ENCODE results near the gene PIK3C2G.

Gene PIK3C2G

GRCh38 chr12:18352312-18352711, 91.0 kb downstream of the PIK3C2G start:
- Mint-ChIP-seq H3K27me3 (no peaks in the 10 kb centered on the region), H3K27ac (no peak overlapping the region), H3K4me1 (ENCODE audit: low read depth) (no peaks in the 10 kb centered on the region), H3K36me3 (ENCODE audit: low read depth) (no peaks in the 10 kb centered on the region), H3K9me3 (peaks cover 4% of the 10 kb centered on the region), H3K4me3 (no peak overlapping the region)

- H3K9me3 Mint-ChIP-seq: peaks cover 3% of the 10 kb centered on the region
These were observed 94.1 kb downstream of the PIK3C2G start for GRCh38 chr12:18355429-18355828.

GRCh38 chr12:18358077-18358476, 96.8 kb downstream of the PIK3C2G start:
- H3K4me1 Mint-ChIP-seq (ENCODE audit: low read depth): no peaks in the 10 kb centered on the region
- H3K9me3 Mint-ChIP-seq: no peaks in the 10 kb centered on the region
- no peaks in the 10 kb centered on the region for H3K27me3 Mint-ChIP-seq
- no peak overlapping the region for H3K27ac Mint-ChIP-seq
- no peaks in the 10 kb centered on the region for H3K36me3 Mint-ChIP-seq (ENCODE audit: low read depth)
- no peak overlapping the region for H3K4me3 Mint-ChIP-seq

More at GRCh38 chr12:18355429-18355828, 94.1 kb downstream of the PIK3C2G start:
- Mint-ChIP-seq H3K4me1 (ENCODE audit: low read depth) (no peaks in the 10 kb centered on the region), H3K4me3 (no peak overlapping the region), H3K27me3 (no peaks in the 10 kb centered on the region), H3K27ac (no peak overlapping the region), H3K36me3 (ENCODE audit: low read depth) (no peaks in the 10 kb centered on the region)

GRCh38 chr12:18358930-18359329, 97.6 kb downstream of the PIK3C2G start:
- H3K27me3 Mint-ChIP-seq: no peaks in the 10 kb centered on the region
- no peak overlapping the region for H3K27ac Mint-ChIP-seq
- no peaks in the 10 kb centered on the region for H3K4me1 Mint-ChIP-seq (ENCODE audit: low read depth)
- no peaks in the 10 kb centered on the region for H3K9me3 Mint-ChIP-seq
- H3K4me3 Mint-ChIP-seq: no peak overlapping the region
- H3K36me3 Mint-ChIP-seq (ENCODE audit: low read depth): no peaks in the 10 kb centered on the region

- no peak overlapping the region for H3K4me3 Mint-ChIP-seq
- no peaks in the 10 kb centered on the region for H3K27me3 Mint-ChIP-seq
- H3K36me3 Mint-ChIP-seq (ENCODE audit: low read depth): no peaks in the 10 kb centered on the region
- peaks cover 3% of the 10 kb centered on the region for H3K9me3 Mint-ChIP-seq
- no peak overlapping the region for H3K27ac Mint-ChIP-seq
- H3K4me1 Mint-ChIP-seq (ENCODE audit: low read depth): no peaks in the 10 kb centered on the region
These were observed 100.1 kb downstream of the PIK3C2G start for GRCh38 chr12:18361433-18361832.

GRCh38 chr12:18363321-18363720, 102.0 kb downstream of the PIK3C2G start:
- no peak overlapping the region for H3K27ac Mint-ChIP-seq
- H3K4me3 Mint-ChIP-seq: no peak overlapping the region
- no peaks in the 10 kb centered on the region for H3K4me1 Mint-ChIP-seq (ENCODE audit: low read depth)
- H3K9me3 Mint-ChIP-seq: peaks cover 3% of the 10 kb centered on the region
- no peaks in the 10 kb centered on the region for H3K36me3 Mint-ChIP-seq (ENCODE audit: low read depth)
- no peaks in the 10 kb centered on the region for H3K27me3 Mint-ChIP-seq

- H3K9me3 Mint-ChIP-seq: peaks cover 15% of the 10 kb centered on the region
- H3K27ac Mint-ChIP-seq: no peak overlapping the region
- no peaks in the 10 kb centered on the region for H3K36me3 Mint-ChIP-seq (ENCODE audit: low read depth)
- H3K4me1 Mint-ChIP-seq (ENCODE audit: low read depth): no peaks in the 10 kb centered on the region
- no peak overlapping the region for H3K4me3 Mint-ChIP-seq
- no peaks in the 10 kb centered on the region for H3K27me3 Mint-ChIP-seq
These were observed 107.3 kb downstream of the PIK3C2G start for GRCh38 chr12:18368594-18368993.

- H3K27me3 Mint-ChIP-seq: no peaks in the 10 kb centered on the region
- H3K4me3 Mint-ChIP-seq: no peak overlapping the region
- H3K27ac Mint-ChIP-seq: no peak overlapping the region
- peaks cover 17% of the 10 kb centered on the region for H3K9me3 Mint-ChIP-seq
- H3K36me3 Mint-ChIP-seq (ENCODE audit: low read depth): no peaks in the 10 kb centered on the region
- no peaks in the 10 kb centered on the region for H3K4me1 Mint-ChIP-seq (ENCODE audit: low read depth)
These were observed 111.9 kb downstream of the PIK3C2G start for GRCh38 chr12:18373181-18373580.

GRCh38 chr12:18375131-18375530, 113.8 kb downstream of the PIK3C2G start:
- no peak overlapping the region for H3K27ac Mint-ChIP-seq
- H3K4me3 Mint-ChIP-seq: no peak overlapping the region
- H3K9me3 Mint-ChIP-seq: peaks cover 16% of the 10 kb centered on the region
- H3K36me3 Mint-ChIP-seq (ENCODE audit: low read depth): no peaks in the 10 kb centered on the region
- H3K4me1 Mint-ChIP-seq (ENCODE audit: low read depth): no peaks in the 10 kb centered on the region
- no peaks in the 10 kb centered on the region for H3K27me3 Mint-ChIP-seq

GRCh38 chr12:18375583-18375982, 114.3 kb downstream of the PIK3C2G start:
- Mint-ChIP-seq H3K4me1 (ENCODE audit: low read depth) (no peaks in the 10 kb centered on the region), H3K4me3 (no peak overlapping the region), H3K27me3 (no peaks in the 10 kb centered on the region), H3K36me3 (ENCODE audit: low read depth) (no peaks in the 10 kb centered on the region), H3K9me3 (peaks cover 14% of the 10 kb centered on the region), H3K27ac (no peak overlapping the region)

GRCh38 chr12:18382236-18382885, 121.0 kb downstream of the PIK3C2G start:
- Mint-ChIP-seq H3K36me3 (ENCODE audit: low read depth) (no peaks in the 10 kb centered on the region), H3K9me3 (peaks cover 23% of the 10 kb centered on the region), H3K27ac (no peak overlapping the region)

GRCh38 chr12:18383203-18383602, 121.9 kb downstream of the PIK3C2G start:
- H3K27me3 Mint-ChIP-seq: no peaks in the 10 kb centered on the region
- peaks cover 23% of the 10 kb centered on the region for H3K9me3 Mint-ChIP-seq
- H3K4me3 Mint-ChIP-seq: no peak overlapping the region
- H3K36me3 Mint-ChIP-seq (ENCODE audit: low read depth): no peaks in the 10 kb centered on the region
- H3K27ac Mint-ChIP-seq: no peak overlapping the region
- H3K4me1 Mint-ChIP-seq (ENCODE audit: low read depth): no peaks in the 10 kb centered on the region

More at GRCh38 chr12:18382236-18382885, 121.0 kb downstream of the PIK3C2G start:
- Mint-ChIP-seq H3K4me3 (no peak overlapping the region), H3K27me3 (no peaks in the 10 kb centered on the region), H3K4me1 (ENCODE audit: low read depth) (no peaks in the 10 kb centered on the region)

GRCh38 chr12:18387706-18388105, 126.4 kb downstream of the PIK3C2G start:
- H3K27ac Mint-ChIP-seq: no peak overlapping the region
- H3K36me3 Mint-ChIP-seq (ENCODE audit: low read depth): no peaks in the 10 kb centered on the region
- no peak overlapping the region for H3K4me3 Mint-ChIP-seq
- no peaks in the 10 kb centered on the region for H3K4me1 Mint-ChIP-seq (ENCODE audit: low read depth)
- no peaks in the 10 kb centered on the region for H3K27me3 Mint-ChIP-seq
- H3K9me3 Mint-ChIP-seq: peaks cover 19% of the 10 kb centered on the region

- H3K36me3 Mint-ChIP-seq (ENCODE audit: low read depth): no peaks in the 10 kb centered on the region
- H3K4me3 Mint-ChIP-seq: no peak overlapping the region
These were observed 128.5 kb downstream of the PIK3C2G start for GRCh38 chr12:18389820-18390219.

GRCh38 chr12:18391151-18391550, 129.8 kb downstream of the PIK3C2G start:
- H3K4me3 Mint-ChIP-seq: no peak overlapping the region
- no peaks in the 10 kb centered on the region for H3K27me3 Mint-ChIP-seq
- no peak overlapping the region for H3K27ac Mint-ChIP-seq
- H3K9me3 Mint-ChIP-seq: peaks cover 12% of the 10 kb centered on the region
- H3K36me3 Mint-ChIP-seq (ENCODE audit: low read depth): no peaks in the 10 kb centered on the region
- H3K4me1 Mint-ChIP-seq (ENCODE audit: low read depth): no peaks in the 10 kb centered on the region

More at GRCh38 chr12:18389820-18390219, 128.5 kb downstream of the PIK3C2G start:
- Mint-ChIP-seq H3K27ac (no peak overlapping the region), H3K9me3 (peaks cover 18% of the 10 kb centered on the region), H3K4me1 (ENCODE audit: low read depth) (no peaks in the 10 kb centered on the region), H3K27me3 (no peaks in the 10 kb centered on the region)

- no peaks in the 10 kb centered on the region for H3K4me1 Mint-ChIP-seq (ENCODE audit: low read depth)
- no peak overlapping the region for H3K4me3 Mint-ChIP-seq
- H3K9me3 Mint-ChIP-seq: peaks cover 6% of the 10 kb centered on the region
- H3K27me3 Mint-ChIP-seq: no peaks in the 10 kb centered on the region
- no peaks in the 10 kb centered on the region for H3K36me3 Mint-ChIP-seq (ENCODE audit: low read depth)
- no peak overlapping the region for H3K27ac Mint-ChIP-seq
These were observed 133.4 kb downstream of the PIK3C2G start for GRCh38 chr12:18394742-18395141.

Data from stimulated activated naive CD8-positive, alpha-beta T cell treated with anti-CD3 and anti-CD28 coated beads, Interleukin-15, Interleukin-2, amounts not matched to agents 100 ng/mL and 50 ng/mL, for 24 hours (primary cell).